HepG2 (cell line): Measurements from ENCODE around the gene FKBP5. TPM values are rescaled to one million over a fixed set of nuclear protein-coding genes. Genes with fewer than 3 reads are reported as not detected.
A peak's percentile ranks its signal among the peaks of the same experiment; 100 is the strongest.

ENCODE experiments used
- CBFB ChIP-seq: sonication (generic); formaldehyde crosslinking; IDR thresholded peaks from 2 replicates; pipeline ENCODE4 v1.4.0; 2020; ENCODE audit warnings: missing genetic modification reagents
- CSRNP2 ChIP-seq: sonication (generic); formaldehyde crosslinking; conservative IDR thresholded peaks from 2 replicates; pipeline ENCODE4 v1.8.0; 2022; ENCODE audit warnings: low read depth, missing genetic modification reagents
- FOXO1 ChIP-seq: sonication (generic); formaldehyde crosslinking; IDR thresholded peaks from 2 replicates; pipeline ENCODE4 v1.4.0; 2020; ENCODE audit warnings: missing genetic modification reagents
- HOXA3 ChIP-seq: sonication (generic); formaldehyde crosslinking; IDR thresholded peaks from 2 replicates; pipeline ENCODE4 v1.5.0; 2020; ENCODE audit warnings: missing genetic modification reagents
- MZF1 ChIP-seq: sonication (generic); formaldehyde crosslinking; IDR thresholded peaks from 2 replicates; pipeline ENCODE4 v1.8.1; 2023; ENCODE audit warnings: mild to moderate bottlenecking, missing genetic modification reagents, borderline replicate concordance
- RARG ChIP-seq: sonication (generic); formaldehyde crosslinking; IDR thresholded peaks from 2 replicates; pipeline ENCODE4 v1.4.0; 2020; ENCODE audit warnings: low read depth, mild to moderate bottlenecking, missing genetic modification reagents
- RFXANK ChIP-seq: IDR thresholded peaks from 2 replicates; pipeline ENCODE4 v1.6.1; 2016
- SKI ChIP-seq: fragments of 450-650 bp; IDR thresholded peaks from one replicate; pipeline ENCODE4 v1.6.1; 2018; ENCODE audit warnings: mild to moderate bottlenecking; ENCODE audit not compliant: partially characterized antibody
- SOX6 ChIP-seq, 2 experiments: fragments of 450-650 bp in 1 of 2; sonication (generic) in 1 of 2; formaldehyde crosslinking in 1 of 2; IDR thresholded peaks; 2 replicates each; pipeline versions ENCODE4 v1.4.0 to v1.6.1; 2017 to 2020; ENCODE audit warnings: antibody characterized with exemption in 1 of 2, mild to moderate bottlenecking in 1 of 2, missing genetic modification reagents in 1 of 2
- SRSF1 ChIP-seq: fragments of 200-400 bp; formaldehyde crosslinking; optimal IDR thresholded peaks from 2 replicates; pipeline ENCODE3; 2017; ENCODE audit warnings: mild to moderate bottlenecking, low read depth, low read length, moderate library complexity
- ZBTB10 ChIP-seq: sonication (generic); formaldehyde crosslinking; IDR thresholded peaks from 2 replicates; pipeline ENCODE4 v1.4.0; 2020; ENCODE audit warnings: missing genetic modification reagents, borderline replicate concordance
- ZNF251 ChIP-seq: sonication (generic); formaldehyde crosslinking; IDR thresholded peaks from 2 replicates; pipeline ENCODE4 v1.9.0; 2021; ENCODE audit warnings: mild to moderate bottlenecking, missing genetic modification reagents
- ZNF451 ChIP-seq: sonication (generic); formaldehyde crosslinking; IDR thresholded peaks from 2 replicates; pipeline ENCODE4 v1.5.0; 2020; ENCODE audit warnings: mild to moderate bottlenecking, missing genetic modification reagents
- ZNF484 ChIP-seq: sonication (generic); formaldehyde crosslinking; IDR thresholded peaks from 2 replicates; pipeline ENCODE4 v1.5.1; 2020; ENCODE audit warnings: mild to moderate bottlenecking, low read depth, missing genetic modification reagents, borderline replicate concordance
- polyA plus RNA-seq, 8 experiments: library from polyadenylated mRNA; depleted of rRNA in 3 of 8; stranded (reverse) in 7 of 8; unstranded in 1 of 8; fragments of >200 nt; fragmentation: Illumina TruSeq in 4 of 8; extraction: Trizol in 4 of 8; gene quantifications; 2 replicates each; pipeline versions ENCODE4 v1.2.1 to v1.2.3, GENCODE V29; 2011 to 2016; ENCODE audit warnings: low read depth in 4 of 8, missing spikeins in 1 of 8, mixed read lengths in 1 of 8; ENCODE audit not compliant: insufficient read depth in 1 of 8
- total RNA-seq, 5 experiments: library from RNA; depleted of rRNA; stranded (reverse); fragments of >200 nt; fragmentation: Illumina TruSeq; extraction: Trizol; gene quantifications; 2 replicates each; pipeline ENCODE4 v1.2.3, GENCODE V29; 2016; ENCODE audit warnings: low read depth in 1 of 5
- TF ChIP-seq, protein P1 (sequence below), 2 experiments: sonication (generic) in 1 of 2; formaldehyde crosslinking in 1 of 2; IDR thresholded peaks; 2 replicates each; pipeline versions ENCODE4 v1.6.1 to v1.9.0; 2014 to 2022; ENCODE audit warnings: antibody characterized with exemption in 1 of 2, borderline replicate concordance in 1 of 2, inconsistent platforms in 1 of 2, low read depth in 1 of 2, missing genetic modification reagents in 1 of 2
- TF ChIP-seq, protein P2 (sequence below): sonication (generic); formaldehyde crosslinking; IDR thresholded peaks from 2 replicates; pipeline ENCODE4 v1.5.1; 2020; ENCODE audit warnings: missing genetic modification reagents, mild to moderate bottlenecking, borderline replicate concordance

Gene FKBP5
- total and polyA plus RNA-seq, 2 of the 13 experiments (the other 11 are each of a cell fraction or from before 2014, with no cell fraction given): 8.0 to 17.4 TPM

DNA sequence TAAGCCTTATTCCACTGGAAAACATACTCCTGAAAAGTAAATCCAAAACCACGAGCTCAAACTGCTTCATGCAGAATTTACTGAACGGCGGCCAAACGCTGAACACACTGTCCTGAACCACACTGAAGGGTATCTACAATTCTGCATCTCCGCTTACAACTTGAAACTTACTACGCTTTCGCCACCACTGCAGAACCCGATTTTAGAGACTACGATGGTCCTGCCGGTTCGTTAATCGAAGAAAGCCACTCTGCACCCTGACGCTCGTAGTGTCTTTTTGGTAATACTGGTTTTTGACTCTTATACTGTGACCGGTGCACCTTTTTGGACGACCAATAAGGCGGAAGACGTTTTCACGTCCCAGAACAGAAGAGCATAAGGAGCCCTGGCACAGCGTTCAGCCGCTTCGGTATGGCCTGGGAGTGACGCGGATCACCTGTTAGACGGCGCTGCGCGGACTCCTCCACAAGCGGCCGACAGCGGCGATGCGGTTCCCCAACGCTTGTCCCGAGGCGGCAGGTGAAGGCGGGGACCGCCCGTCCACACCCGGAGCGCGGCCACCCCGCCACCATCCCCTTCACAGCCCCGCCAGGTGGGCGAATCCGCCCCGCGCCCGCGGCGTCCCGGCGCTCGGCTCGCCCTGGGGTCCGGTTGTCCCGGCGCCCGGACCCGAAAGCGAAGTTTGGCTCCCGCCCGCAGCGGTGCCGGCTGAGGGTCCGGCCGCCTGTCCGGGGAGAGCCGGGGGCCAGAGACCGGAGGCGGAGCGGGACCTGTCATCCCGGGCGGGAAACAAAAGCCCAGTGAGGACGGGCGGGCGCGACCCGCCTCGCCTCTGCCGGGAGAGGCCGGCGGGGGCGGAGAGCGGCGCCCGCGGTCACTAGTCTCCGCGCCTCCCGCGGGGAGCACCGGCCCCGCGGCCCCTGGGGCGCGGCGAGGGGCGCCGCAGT lies 784 bp downstream of the FKBP5 start (continued):
- TF ChIP-seq CSRNP2: no peak
- no peak for TF ChIP-seq SKI
- TF ChIP-seq, protein P1, sequence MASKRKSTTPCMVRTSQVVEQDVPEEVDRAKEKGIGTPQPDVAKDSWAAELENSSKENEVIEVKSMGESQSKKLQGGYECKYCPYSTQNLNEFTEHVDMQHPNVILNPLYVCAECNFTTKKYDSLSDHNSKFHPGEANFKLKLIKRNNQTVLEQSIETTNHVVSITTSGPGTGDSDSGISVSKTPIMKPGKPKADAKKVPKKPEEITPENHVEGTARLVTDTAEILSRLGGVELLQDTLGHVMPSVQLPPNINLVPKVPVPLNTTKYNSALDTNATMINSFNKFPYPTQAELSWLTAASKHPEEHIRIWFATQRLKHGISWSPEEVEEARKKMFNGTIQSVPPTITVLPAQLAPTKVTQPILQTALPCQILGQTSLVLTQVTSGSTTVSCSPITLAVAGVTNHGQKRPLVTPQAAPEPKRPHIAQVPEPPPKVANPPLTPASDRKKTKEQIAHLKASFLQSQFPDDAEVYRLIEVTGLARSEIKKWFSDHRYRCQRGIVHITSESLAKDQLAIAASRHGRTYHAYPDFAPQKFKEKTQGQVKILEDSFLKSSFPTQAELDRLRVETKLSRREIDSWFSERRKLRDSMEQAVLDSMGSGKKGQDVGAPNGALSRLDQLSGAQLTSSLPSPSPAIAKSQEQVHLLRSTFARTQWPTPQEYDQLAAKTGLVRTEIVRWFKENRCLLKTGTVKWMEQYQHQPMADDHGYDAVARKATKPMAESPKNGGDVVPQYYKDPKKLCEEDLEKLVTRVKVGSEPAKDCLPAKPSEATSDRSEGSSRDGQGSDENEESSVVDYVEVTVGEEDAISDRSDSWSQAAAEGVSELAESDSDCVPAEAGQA (IDR thresholded peaks at IDR 0.05; ENCODE audit: low read depth): no peak
- TF ChIP-seq, protein P1 (CRISPR knock-in tag; IDR thresholded peaks at IDR 0.05; ENCODE audit: borderline replicate concordance): no peak
- TF ChIP-seq RARG (CRISPR knock-in tag): no peak
- no peak; the same call in 1 of the 2 replicates for TF ChIP-seq FOXO1 (CRISPR knock-in tag)
- TF ChIP-seq ZNF251 (CRISPR knock-in tag): no peak
- no peak for TF ChIP-seq CBFB (CRISPR knock-in tag)
- TF ChIP-seq MZF1: 0 out of 2 replicates have a peak, but pooled peaks have one; percentile 43
- TF ChIP-seq ZNF451 (CRISPR knock-in tag): no peak
- TF ChIP-seq, protein P2, sequence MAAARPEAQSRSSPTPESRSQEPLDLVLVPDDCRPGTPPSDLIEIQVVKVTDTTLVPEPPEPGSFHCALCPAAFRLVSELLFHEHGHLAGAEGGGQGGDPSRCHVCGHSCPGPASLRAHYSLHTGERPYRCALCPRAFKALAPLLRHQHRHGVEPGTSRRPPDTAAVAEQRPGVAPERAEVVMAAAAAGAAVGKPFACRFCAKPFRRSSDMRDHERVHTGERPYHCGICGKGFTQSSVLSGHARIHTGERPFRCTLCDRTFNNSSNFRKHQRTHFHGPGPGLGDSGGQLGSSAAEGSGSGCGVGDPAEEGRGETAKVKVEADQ: no peak; the same call in 1 of the 2 replicates
- TF ChIP-seq RFXANK (CRISPR knock-in tag): no peak
- peak; percentile 47; the same call in 1 of the 2 replicates for TF ChIP-seq ZBTB10
- TF ChIP-seq SOX6 (IDR thresholded peaks at IDR 0.05): no peak
- peak; percentile 33; the same call in 1 of the 2 replicates for TF ChIP-seq SOX6 (CRISPR knock-in tag; IDR thresholded peaks at IDR 0.05)
- peak; percentile 39; the same call in 1 of the 2 replicates for TF ChIP-seq HOXA3 (CRISPR knock-in tag)
- 0 out of 2 replicates have a peak, but pooled peaks have one; percentile 55 for TF ChIP-seq ZNF484
- no peak for TF ChIP-seq SRSF1
